OCI-LY3 (cell line): ENCODE data around the gene LILRA5.

ENCODE experiments used
- EZH2phosphoT487 ChIP-seq: fragments of 200-600 bp; shearing (Covaris generic); IDR thresholded peaks from 2 replicates; pipeline ENCODE4 v1.6.1; 2018; ENCODE audit warnings: antibody characterized with exemption, mixed run types, low read depth
- TF ChIP-seq, protein P1 (sequence below): fragments of 200-600, 300-600 bp; sonication (generic); IDR thresholded peaks from 2 replicates; pipeline ENCODE4 v1.5.1; 2014; ENCODE audit warnings: antibody characterized with exemption, low read length, low read depth

DNA sequence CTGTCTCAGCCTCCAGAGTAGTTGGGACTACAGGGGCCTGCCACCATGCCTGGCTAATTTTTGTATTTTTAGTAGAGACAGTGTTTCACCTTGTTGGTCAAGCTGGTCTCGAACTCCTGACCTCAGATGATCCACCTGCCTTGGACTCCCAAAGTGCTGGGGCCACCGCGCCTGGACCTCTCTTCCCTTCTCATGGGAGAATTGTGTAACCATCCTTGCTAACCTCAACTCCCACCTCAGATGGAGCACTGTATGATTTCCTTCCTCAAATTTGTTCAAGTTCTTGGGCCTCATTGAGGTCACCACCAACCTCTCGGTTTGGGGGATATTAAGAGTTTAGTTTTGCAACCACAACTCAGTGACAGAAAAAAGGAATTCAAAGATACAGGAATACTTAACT, 10.7 kb downstream of the LILRA5 start:
- TF ChIP-seq, protein P1, sequence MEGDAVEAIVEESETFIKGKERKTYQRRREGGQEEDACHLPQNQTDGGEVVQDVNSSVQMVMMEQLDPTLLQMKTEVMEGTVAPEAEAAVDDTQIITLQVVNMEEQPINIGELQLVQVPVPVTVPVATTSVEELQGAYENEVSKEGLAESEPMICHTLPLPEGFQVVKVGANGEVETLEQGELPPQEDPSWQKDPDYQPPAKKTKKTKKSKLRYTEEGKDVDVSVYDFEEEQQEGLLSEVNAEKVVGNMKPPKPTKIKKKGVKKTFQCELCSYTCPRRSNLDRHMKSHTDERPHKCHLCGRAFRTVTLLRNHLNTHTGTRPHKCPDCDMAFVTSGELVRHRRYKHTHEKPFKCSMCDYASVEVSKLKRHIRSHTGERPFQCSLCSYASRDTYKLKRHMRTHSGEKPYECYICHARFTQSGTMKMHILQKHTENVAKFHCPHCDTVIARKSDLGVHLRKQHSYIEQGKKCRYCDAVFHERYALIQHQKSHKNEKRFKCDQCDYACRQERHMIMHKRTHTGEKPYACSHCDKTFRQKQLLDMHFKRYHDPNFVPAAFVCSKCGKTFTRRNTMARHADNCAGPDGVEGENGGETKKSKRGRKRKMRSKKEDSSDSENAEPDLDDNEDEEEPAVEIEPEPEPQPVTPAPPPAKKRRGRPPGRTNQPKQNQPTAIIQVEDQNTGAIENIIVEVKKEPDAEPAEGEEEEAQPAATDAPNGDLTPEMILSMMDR = no peak
- no peak for TF ChIP-seq EZH2phosphoT487
